Hematopoietic multipotent progenitor cell treated with erythropoietin and hydrocortisone succinate and interleukin-3 and kit ligand, for 15 days (in vitro differentiated cells): Measurements from ENCODE around the gene ROBO2.

ENCODE experiments used
- DNase-seq: peaks from one replicate; pipeline ENCODE4 v3.0.0-alpha.2; 2015; ENCODE audit warnings: low spot score

ROBO2 gene

DNA sequence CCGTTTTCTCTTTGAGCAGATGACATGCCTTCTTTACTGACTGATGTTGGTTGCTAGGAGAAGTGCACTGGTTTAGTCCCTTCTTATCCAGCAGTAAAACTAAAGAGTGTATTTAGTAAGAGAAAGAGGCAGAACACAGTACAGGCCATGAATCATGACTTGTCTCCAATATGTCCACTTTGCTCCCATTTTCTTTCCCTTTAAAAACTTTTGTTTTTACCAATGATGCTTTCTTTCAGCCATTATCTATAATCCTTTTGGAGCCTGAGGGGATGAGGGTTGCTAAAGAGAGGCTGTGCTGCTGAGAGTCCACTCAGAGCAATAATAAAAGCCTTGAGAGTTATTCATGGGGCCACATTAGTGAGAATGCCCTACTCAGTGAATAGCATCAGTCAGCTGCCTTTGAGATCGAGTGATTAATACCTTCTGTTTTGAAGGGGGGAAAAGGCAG, 12.2 kb downstream of the ROBO2 start:
- DNase-seq, result no peak

DNA sequence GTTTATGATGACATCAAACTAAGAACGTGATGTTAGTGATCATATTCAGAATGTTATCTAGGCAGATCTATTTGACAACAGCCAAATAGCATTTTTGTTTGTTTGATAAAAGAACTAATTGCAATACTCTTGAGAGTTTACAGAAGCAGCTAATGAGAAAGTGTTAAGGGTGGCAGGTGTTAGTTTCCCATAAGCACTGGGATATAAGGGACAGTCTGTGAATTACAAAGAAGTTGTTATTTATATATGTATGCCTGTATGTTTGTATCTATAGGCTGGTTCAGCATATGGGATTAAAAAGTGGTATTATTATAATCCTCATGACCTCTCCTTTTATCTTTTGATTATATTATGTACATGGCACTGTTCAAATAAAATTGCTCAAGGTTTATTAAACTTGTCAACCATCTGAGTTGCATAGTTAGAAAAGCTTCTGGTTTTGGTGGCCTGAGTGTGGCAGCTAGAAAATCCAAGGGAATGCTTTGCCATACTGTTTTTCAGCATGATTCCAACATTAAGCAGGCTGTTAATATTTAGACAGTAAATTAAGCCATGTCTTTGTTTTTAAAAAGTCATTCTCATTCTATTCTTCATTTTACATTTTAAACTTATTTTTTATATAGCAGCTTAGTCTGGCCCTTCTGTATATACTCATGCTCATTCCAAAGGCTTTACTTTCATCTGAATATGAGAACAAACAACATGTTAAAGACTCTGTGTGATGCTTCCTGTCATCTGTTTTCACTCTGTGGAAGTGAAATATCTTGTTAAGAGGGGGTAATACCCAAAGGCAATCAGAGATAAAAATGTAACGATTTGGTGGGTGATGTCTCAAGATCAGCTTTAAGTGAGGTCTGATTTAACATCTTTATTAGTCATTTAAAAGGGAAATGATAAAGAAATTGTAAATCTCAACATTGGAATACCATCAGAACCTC, 13.1 kb downstream of the ROBO2 start:
- DNase-seq, result no peak

DNA sequence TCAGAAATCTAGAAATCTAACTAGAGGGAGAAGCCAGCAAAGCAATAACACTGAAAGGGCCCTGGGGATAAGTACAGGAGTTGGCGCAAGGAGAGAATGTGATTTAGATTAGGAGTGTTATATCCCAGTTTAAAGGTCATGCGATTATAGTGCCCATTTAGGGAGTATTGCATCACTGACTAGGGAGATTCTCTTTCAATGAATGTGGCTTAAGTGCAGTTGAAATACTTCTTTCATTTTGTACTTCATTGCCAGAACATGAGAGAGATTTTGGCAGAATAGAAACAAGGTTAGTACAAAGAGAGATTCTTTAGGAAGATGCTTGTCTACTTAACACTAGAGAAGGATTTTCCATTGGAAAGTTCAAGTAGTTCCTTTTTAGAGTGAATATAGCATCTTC, 13.9 kb downstream of the ROBO2 start:
- no peak for DNase-seq

DNA sequence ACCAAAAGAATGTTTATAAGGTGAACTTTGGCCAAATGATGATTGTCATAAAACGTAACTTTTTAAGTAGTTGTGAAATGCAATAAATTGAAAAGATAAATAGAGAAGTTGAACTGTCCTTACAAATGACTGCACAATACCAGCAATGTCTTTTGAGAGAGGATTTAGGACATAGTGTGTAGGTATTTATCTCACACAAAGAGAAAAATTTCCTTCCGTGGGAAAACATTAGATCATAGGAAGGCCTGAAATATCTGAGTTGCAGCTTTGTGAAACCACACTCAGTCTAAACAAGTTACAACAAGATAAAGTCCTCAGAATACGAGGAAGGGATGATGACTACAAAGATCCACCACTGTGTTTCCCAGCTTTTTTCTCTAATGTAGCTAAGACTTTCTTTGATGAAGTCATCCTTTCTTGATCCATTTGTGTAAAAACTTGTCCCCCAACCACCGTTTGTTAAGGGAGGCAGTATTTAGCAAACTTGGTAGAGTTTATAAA, 16.0 kb downstream of the ROBO2 start:
- DNase-seq, result no peak

DNA sequence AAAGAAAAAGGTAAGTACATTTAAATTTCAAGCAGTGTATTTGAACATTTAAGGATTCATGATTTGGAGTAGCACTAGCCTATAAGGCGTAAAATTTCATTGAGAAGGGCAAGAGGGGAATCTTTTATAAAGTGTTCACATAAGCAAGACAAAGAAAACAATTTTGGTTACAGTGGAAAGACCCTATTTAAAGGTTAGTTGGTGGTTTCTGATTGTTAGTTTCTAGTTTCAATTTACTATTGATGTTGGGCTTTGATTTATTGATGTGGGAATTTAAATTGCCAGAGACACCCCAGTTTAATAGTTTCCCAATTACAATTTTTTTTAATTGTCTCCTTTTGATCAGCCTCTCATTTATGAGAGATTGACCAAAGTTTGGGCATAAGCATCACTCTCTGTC, 19.5 kb downstream of the ROBO2 start:
- no peak for DNase-seq

DNA sequence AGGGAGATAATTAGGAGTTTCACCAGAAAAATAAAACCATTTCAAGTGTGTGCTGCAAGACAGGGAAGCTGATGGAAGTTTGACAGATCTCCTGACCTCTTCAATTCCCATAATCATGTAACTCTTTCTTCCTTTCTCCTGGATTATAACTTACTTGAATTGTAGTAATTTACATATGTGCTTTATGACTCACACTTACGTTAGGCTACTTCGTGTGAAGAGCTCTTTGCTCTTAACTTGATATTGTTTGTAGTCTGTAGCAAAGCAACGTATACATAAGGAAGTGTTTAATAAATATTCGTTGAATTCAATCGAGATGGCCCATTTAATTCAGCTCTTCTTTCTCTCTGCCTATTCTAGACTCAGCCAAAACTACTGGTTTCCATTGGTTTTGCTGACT, 23.5 kb downstream of the ROBO2 start:
- no peak for DNase-seq

DNA sequence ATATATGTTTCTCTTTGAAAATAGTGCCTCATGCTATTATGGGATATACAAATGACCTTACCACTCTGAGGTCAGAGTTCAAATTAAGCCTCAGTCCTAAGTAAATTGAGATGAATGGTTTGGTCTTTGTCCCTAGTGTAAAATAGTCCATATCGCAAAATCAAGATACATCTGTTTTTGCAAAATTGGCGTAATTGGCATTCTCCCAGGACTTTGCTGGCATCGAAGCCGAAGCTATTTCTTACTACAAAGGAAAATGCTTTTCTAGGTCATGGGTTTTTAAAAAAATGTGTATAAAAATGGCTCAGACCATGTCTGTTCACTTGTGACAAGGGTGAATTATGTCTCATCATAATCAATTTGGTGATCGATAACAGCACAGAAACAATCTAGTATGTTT, 25.9 kb downstream of the ROBO2 start:
- DNase-seq, result no peak

DNA sequence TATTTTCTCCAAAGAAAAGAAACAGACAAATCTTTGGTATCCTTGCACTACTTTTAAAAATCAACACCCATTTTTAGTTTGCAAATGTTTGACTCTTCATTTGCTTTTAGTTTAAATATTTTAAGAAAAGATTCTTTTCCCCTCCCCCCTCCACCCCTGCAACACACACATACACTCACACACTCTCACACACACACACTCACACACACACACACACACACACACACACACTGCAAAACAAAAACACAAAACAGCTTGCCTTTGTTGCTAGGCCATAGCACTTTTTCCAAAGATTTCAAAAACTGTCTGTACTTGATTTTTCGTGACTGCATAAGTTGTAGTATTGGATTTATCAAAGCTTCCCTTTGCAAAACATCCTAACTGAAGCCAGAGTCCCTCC, 26.9 kb downstream of the ROBO2 start:
- no peak for DNase-seq

DNA sequence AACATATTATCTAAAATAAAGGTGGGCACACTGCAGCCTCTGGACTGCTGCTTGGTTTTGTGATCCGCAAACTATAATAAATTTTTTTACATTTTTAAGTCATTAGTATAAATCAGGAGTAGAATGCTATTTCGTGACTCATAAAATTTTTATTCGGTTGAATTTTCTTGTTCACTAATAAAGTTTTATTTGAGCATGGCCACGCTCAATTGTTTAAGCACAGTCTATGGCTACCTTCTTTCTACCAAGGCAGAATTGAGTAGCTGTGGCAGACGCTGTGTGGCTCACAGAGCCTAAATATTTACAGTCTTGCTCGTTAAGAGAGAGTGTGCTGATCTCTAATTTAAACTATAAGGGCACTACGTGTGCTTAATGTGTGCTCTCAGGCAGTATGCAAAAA, 28.9 kb downstream of the ROBO2 start:
- no peak for DNase-seq

DNA sequence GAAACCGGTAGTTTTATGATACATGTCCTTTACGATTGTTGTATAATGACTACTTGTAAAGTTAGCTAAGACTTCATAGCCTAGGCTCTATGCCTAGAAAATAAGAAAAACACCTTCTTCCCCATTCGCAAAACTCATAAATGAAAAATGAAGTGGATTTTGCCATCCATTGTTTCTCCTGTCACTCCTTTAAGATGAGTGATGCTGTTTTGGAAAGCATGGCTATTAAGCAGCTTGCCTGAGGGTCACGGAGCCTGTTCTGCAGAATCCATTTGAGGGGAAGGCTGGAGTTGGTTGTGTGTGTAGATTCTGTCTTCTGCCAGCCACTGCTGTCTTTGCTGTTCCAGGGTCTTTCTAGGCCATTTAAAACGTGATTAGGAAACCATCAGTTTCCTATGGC, 31.5 kb downstream of the ROBO2 start:
- DNase-seq, result no peak

DNA sequence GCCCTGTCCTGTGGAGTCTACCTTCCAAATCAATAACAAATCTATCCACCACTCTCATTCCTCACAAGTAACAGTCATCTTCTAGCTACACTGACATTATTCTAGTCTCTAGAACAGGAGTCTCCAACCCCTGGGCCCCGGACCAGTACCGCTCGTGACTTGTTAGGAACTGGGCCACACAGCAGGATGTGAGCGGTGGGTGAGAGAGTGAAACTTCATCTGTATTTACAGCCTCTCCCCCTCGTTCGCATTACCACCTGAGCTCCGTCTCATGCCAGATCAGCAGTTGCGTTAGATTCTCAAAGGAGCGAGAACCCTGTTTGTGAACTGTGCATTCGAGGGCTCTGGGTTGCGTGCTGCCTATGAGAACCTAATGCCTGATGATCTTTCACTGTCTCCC, 31.9 kb downstream of the ROBO2 start:
- no peak for DNase-seq

DNA sequence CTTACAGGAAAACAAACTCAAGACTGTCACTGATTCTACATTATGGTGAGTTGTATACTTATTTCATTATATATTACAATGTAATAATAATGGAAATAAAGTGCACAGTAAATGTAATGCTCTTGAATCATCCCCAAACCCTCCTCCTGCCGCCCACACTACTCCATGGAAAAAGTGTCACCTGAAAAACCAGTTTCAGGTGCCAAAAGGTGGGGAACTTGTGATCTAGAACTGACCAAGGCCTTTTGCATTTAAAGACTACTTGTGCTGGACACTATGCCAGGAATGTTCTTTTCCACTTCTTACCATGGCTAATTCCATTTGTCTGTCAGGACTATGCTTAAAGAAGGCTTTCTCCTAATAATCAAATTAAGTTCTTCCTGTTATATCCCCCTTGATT, 32.3 kb downstream of the ROBO2 start:
- DNase-seq, result no peak

DNA sequence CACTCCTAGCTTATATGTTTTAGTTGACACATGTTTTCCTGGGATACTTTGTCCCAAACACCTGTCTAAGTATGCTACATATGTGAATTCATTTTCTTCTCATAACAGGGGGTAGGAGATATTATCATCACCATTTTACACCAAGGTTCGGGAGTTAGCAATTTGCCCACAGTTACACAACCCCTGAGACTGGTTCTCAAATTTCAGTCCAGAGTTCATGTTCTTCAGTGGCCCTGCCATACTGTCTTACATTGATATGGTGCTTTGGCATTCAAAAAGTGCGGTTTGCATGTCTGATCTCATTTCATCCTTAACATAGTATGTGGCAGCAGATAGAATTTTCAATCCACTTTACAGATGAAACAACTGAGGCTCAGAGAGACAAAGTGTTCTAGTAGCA, 38.4 kb downstream of the ROBO2 start:
- no peak for DNase-seq

DNA sequence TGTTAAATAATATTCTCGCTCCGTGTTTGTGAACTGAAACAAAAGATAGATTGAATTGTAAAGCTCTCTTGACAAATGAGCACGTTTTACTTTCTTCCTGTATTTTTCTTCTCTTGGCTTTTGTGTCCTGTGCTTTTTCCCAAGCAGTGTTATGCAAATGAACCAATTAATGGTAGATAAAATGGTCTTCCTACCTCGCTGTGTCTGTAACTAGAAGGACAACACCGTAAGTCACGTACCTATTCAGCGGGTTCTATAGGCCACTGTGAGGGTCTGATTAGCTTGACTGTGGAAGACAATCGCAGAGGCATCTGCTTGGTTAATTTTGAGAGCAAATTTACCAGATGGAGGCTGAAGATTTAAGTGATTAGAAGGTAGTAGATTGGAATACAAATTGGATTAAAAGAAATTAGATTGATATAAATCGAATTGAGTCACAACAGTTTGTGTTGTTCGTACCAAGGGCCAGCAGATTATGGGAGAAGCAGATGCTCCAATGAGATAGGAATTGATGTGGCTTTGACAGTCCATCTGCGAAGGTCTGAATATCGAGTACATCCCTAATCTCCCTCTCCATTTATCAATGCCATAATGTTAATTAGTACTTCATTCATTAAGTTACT, 40.2 kb downstream of the ROBO2 start:
- DNase-seq, result no peak

DNA sequence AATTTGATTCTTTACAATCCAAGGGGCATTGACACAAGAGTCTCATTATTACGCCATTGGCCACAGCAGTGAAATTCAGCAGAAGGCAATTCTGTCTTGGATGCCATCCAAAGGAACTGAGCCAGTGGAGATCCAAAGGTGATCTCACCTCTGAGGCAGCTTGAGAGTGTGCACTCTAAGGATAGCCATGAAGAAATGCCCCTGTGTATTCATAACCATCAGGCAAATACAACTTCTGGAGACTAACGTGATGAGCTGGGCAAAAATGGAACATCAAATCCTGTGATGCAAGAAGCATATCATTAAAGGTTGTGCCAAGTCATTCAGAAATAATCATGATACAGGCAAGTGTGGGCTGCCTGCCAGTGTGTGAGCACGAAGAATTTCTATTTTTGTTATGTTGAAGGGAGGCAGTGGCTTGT, 41.4 kb downstream of the ROBO2 start:
- no peak for DNase-seq

DNA sequence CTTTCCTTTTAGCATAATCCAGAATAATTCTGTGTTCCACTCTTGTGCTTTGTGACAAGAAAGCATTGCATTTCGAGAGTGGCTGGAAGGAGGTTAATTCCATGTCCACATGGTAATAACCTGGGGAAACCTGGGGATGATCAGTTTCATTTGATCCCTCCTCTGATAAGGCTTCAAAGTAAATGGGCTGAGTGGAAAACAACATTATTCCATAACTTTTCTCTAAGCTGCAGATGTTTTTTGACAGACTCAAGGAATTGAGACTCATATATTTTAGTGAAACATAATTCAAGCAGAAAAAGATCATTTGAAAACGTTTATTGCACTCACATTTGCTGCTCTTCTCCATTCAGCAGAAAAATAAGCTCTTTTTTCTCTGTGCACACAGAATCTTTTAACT, 44.6 kb downstream of the ROBO2 start:
- no peak for DNase-seq

DNA sequence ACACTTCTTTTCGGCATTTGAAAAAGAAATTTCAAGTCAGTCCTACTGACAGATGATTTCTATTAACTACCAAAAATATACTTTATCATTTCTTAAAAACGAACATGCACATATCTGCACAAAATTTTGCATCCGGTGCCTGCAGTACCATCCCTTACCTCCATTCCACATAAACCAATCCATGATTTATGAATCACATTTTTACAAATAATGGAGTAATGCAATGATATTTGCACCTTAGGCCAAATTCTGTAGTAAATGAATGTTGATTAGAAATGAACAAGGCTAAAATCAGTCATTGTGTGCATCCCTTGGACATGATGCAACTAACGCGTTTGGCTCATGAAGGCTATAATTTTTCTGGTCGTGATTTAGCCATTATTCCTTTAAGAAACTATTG, 46.5 kb downstream of the ROBO2 start:
- no peak for DNase-seq

DNA sequence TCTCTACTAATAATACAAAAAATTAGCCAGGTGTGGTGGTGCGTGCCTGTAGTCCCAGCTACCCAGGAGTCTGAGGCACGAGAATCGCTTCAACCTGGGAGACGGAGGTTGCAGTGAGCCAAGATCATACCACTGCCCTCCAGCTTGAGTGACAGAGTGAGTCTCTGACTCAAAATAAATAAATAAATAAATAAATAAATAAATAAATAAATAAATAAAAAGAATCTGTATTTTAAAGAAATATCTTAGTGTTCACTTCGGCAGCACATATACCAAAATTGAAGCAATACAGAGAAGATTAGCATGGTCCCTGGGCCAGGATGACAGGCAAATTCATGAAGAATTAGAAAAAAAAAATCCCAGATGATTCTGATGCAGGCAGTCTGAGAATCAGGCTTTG, 51.9 kb downstream of the ROBO2 start:
- no peak for DNase-seq

DNA sequence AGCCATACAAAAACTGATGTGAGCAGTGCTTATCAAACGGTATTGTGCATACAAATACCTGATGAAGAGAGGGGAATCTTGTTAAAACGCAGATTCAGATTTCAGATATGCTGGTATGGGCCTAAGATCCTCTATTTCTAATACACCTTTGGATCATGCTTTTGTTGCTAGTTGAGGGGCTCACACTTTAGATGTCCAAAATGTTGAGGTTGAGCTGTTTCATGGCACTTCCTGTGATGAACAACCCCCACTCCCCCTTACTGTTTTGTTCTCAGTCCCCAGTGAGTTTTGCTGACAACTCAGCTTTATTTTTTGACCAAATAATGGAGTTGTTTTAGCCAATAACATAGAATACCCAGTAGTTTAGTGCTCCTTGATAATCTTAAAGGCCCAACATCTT, 53.2 kb downstream of the ROBO2 start:
- no peak for DNase-seq

DNA sequence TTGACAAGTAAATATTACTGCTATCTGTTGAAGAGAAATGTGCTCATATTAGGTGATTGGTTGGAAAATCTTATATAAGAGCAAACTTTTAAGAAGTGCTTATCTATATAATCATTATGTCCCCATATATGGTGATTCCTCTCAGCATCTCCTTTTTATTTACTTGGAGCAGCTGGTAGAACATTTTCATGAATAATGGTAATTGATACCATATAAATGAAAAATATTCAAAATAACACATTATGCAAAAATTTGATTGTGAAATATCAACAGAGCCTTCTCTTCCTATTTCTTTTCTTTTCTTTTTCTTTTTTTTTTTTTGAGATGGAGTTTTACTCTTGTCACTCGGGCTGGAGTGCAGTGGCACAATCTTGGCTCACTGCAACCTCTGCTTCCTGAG, 56.2 kb downstream of the ROBO2 start:
- DNase-seq, result no peak

DNA sequence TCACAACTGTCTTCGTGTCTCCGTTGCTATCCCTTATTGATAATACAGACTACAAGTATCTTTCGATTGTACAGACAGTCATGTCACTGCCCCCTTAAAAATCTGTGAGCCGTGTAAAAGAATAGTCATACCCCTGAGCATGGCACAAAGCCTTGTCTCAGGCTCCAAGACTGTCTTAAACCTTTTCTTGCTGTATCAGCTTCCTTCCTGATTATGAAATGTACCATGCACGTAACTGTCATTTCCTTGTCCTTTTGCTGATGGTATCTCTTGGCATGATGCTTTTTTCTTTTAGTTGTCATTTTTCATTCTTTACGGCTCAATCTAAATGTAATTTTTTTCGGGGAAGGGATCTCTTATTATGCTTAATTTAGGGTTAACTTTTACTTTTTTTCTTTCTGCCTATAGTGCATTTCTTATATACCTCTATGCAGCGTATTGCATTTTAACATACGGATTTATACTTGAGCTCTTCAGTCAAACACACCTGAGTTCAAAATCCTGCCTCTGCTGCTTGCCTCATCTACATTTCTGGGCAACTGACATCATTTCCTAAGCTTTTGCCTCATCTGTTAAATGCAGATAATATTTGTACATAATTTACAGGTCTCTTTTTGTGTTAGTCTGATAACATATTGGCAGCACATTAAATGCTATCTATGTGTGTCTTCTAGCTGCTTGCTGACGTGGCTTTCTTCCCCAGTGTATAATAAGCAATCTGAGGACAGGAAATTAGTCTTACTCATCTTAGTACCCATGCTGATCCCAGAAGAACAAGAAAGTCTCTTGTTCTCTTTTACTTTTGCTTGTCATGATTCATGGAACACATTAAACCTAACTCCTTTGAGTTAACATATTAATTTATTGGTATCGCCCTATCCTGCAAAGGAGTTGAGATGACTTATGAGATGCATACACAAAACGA, 57.3 kb downstream of the ROBO2 start:
- DNase-seq, result no peak
